Measurements from ENCODE around the gene EFCAB11. TPM values are rescaled to one million over a fixed set of nuclear protein-coding genes. Genes with fewer than 3 reads are reported as not detected.

EFCAB11 gene
- total and polyA plus RNA-seq, 2 of the 4 experiments (the other 2 are of a cell fraction): 2.2 to 5.3 TPM

DNA sequence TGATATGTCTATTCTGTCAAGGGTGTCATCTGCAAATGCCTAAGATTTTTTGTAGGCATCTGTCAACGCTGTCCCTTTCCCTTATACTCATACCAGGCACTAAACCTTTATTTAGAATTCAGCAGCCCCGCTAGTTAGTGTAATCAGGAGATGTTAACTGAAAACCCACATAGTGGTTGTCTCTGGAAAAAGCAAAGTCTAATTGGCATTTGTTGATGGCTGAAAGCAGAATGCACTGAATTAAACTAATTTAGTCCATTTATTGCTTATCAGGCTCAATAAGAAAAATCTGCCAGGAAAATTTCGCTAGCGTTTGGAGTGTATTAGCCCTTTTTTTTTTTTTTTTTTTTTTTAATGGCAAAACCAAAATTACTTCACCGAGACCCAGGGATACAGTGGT, 35.7 kb upstream of the EFCAB11 start:
- dilution Hi-C loops (cut with HindIII; ENCODE audit: low sequenced_read_pairs, unreplicated experiment): no loop called here
- H3K4me1 ChIP-seq (ENCODE audit: control insufficient read depth, insufficient read depth, low read length): peaks cover 2% of the 10 kb centered on the region; the same call in 1 of the 2 replicates
- no peak overlapping the region for H4K91ac ChIP-seq (ENCODE audit: insufficient read depth, low read depth, low read length)
- H3K9me3 ChIP-seq (ENCODE audit: control insufficient read depth, insufficient read depth, low read length): no peaks in the 10 kb centered on the region
- H3K4me3 ChIP-seq (ENCODE audit: insufficient read depth, low read depth, low read length): no peak overlapping the region
- no peaks in the 10 kb centered on the region; the same call in 1 of the 2 replicates for H3K9me1 ChIP-seq (ENCODE audit: insufficient read depth, low read length)
- no TSS peak for BruUV-seq (replicated peaks)
- no peak overlapping the region for H3K27ac ChIP-seq (ENCODE audit: insufficient read depth, low read length)
- ATAC-seq (ENCODE audit: low read depth) (no peak), DNase-seq (no peak)
- in situ Hi-C loops (cut with MboI; ENCODE audit: low sequenced_read_pairs): no loop called here
- no peak overlapping the region for H2BK120ac ChIP-seq (ENCODE audit: low read depth, low read length)
- CTCF ChIA-PET: no interaction called here
- H3K79me1 ChIP-seq (ENCODE audit: low read depth in 1 of 2, low read length in 2 of 2): peaks cover 2 to 4% of the 10 kb centered on the region in 2 experiments; a peak in 2 of 4 replicates
- no peak overlapping the region for H3K18ac ChIP-seq (ENCODE audit: low read depth, low read length)
- no peak overlapping the region for H2AFZ ChIP-seq (replicated peaks; ENCODE audit: low read length, poor library complexity)
- H3K36me3 ChIP-seq (ENCODE audit: control insufficient read depth, insufficient read depth, low read length): peaks cover 17% of the 10 kb centered on the region
- no peak overlapping the region for H2AK9ac ChIP-seq (replicated peaks; ENCODE audit: low read depth, low read length, poor library complexity)
- no peak overlapping the region for H4K8ac ChIP-seq (ENCODE audit: low read depth in 2 of 2, low read length in 2 of 2)
- no peak overlapping the region for H3K23ac ChIP-seq (ENCODE audit: low read depth, low read length)
- no peak overlapping the region for H2BK15ac ChIP-seq (ENCODE audit: low read depth, low read length)
- no peak overlapping the region for H3K14ac ChIP-seq (replicated peaks; ENCODE audit: low read depth, low read length)
- intact Hi-C loops (cut with micrococcal nuclease): no loop called here
- POLR2A ChIA-PET (ENCODE audit: unreplicated experiment): no interaction called here
- no peak overlapping the region for H3K4me2 ChIP-seq (ENCODE audit: low read depth, low read length)
- H3K9ac ChIP-seq (ENCODE audit: low read depth, low read length): no peak overlapping the region
- H3K27me3 ChIP-seq (ENCODE audit: control insufficient read depth, insufficient read depth, low read length): no peaks in the 10 kb centered on the region
- no peak overlapping the region for H4K5ac ChIP-seq (ENCODE audit: low read depth, low read length)
- no peak overlapping the region for H3K56ac ChIP-seq (ENCODE audit: extremely low read depth, insufficient read depth, low read length)
- H2AK5ac ChIP-seq (ENCODE audit: low read depth, low read length): no peak overlapping the region
- H3K4ac ChIP-seq (ENCODE audit: low read depth, low read length): no peak overlapping the region
- H2BK20ac ChIP-seq (ENCODE audit: low read depth, low read length): no peak overlapping the region
- no peak overlapping the region for H2BK5ac ChIP-seq (ENCODE audit: low read depth, low read length, poor library complexity, severe bottlenecking)
- H4K20me1 ChIP-seq (ENCODE audit: insufficient read depth, low read length): no peaks in the 10 kb centered on the region
- TF ChIP-seq CHD1 (IDR thresholded peaks at IDR 0.05; ENCODE audit: low read depth, low read length): no peak
- no peak for TF ChIP-seq BHLHE40 (IDR thresholded peaks at IDR 0.05; ENCODE audit: low read depth, low read length)
- no peak for TF ChIP-seq RCOR1 (IDR thresholded peaks at IDR 0.05; ENCODE audit: insufficient replicate concordance, low read length)
- TF ChIP-seq RAD21 (IDR thresholded peaks at IDR 0.05; ENCODE audit: low read length): no peak
- TF ChIP-seq MXI1 (IDR thresholded peaks at IDR 0.05; ENCODE audit: borderline replicate concordance, low read depth, low read length): no peak
- no peak for TF ChIP-seq RFX5 (IDR thresholded peaks at IDR 0.05; ENCODE audit: low read depth, low read length)
- no peak for TF ChIP-seq SMC3 (IDR thresholded peaks at IDR 0.05; ENCODE audit: low read depth, low read length)
- TF ChIP-seq, protein P1, sequence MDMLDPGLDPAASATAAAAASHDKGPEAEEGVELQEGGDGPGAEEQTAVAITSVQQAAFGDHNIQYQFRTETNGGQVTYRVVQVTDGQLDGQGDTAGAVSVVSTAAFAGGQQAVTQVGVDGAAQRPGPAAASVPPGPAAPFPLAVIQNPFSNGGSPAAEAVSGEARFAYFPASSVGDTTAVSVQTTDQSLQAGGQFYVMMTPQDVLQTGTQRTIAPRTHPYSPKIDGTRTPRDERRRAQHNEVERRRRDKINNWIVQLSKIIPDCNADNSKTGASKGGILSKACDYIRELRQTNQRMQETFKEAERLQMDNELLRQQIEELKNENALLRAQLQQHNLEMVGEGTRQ (IDR thresholded peaks at IDR 0.05; ENCODE audit: low read depth, low read length): no peak
- no peak for TF ChIP-seq POLR2A (IDR thresholded peaks at IDR 0.05; ENCODE audit: low read depth, low read length)
- no peak for TF ChIP-seq FOS (IDR thresholded peaks at IDR 0.05; ENCODE audit: low read depth, low read length)
- TF ChIP-seq NFE2L2 (IDR thresholded peaks at IDR 0.05; ENCODE audit: low read depth, low read length): no peak
- TF ChIP-seq CEBPB (IDR thresholded peaks at IDR 0.05; ENCODE audit: low read depth, low read length): no peak
- TF ChIP-seq MAZ (IDR thresholded peaks at IDR 0.05; ENCODE audit: borderline replicate concordance, low read depth, low read length): no peak
- TF ChIP-seq ELK1 (IDR thresholded peaks at IDR 0.05; ENCODE audit: borderline replicate concordance, low read depth, low read length): no peak
- WGBS, 2 experiments (ENCODE audit: extremely low coverage in 2 of 2, insufficient read length in 1 of 2): no CpG with 5 or more reads among the region's 5 CpGs
